HG03342 (cell line): ENCODE data around the gene KANK3.
"Not testable (repeated sequence)": the region's sequence is repeated elsewhere in the genome, so short reads cannot be mapped to it uniquely, and the experiment has no call there.

Source experiments
- ATAC-seq: cut with Tn5 transposase; IDR thresholded peaks from one replicate; pipeline ENCODE4 v1.9.1; 2021; ENCODE audit warnings: mild to moderate bottlenecking, moderate library complexity; ENCODE audit not compliant: unreplicated experiment

The KANK3 gene

GRCh38 chr19:8320564-8321066 lies 22.4 kb downstream of the KANK3 start:
- peak; percentile 20 for ATAC-seq

DNA sequence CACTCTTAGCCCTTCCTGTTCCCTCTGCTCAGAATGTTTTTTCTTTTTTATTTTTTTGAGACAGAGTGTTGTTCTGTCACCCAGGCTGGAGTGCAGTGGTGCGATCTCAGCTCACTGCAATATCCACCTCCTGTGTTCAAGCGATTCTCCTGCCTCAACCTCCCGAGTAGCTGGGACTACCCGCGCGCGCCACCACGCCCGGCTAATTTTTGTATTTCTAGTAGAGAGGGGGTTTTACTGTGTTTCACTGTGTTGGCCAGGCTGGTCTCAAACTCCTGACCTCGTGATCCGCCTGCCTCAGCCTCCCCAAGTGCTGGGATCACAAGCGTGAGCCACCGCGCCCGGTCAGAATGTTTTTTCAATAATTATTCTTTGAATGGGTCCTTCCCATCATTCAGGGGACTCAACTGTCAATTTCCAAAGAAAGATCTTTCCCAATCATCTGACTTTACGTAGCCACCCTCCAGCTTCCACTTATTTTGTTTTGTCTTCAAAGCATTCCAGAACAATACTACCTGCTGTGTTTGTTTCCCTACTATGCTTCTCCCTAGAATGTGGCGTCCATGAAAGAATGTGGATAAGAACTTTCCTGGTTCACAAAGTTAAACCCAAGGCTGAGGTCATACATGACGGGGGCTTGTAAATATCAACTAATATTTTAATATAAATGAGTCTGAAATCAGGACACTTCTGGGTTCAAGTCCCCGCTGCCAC lies 23.1 kb downstream of the KANK3 start:
- ATAC-seq, result no peak

DNA sequence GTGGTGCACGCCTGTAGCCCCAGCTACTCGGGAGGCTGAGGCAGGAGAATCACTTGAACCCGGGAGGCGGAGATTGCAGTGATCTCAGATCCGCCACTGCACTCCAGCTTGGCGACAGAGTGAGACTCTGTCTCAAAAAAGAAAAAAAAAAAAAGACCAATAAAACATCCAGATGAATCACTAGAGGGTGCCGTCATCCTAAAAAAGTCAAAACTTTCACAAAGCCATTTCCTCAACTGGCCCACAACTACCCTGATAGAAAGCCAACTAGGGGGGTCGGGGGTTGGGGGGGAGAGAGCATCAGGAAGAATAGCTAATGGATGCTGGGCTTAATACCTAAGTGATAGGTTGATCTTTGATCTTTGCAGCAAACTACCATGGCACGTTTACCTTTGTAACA lies 24.2 kb downstream of the KANK3 start:
- not testable (repeated sequence) for ATAC-seq

- ATAC-seq, result no peak
Measured at GRCh38 chr19:8316351-8317125, 26.5 kb downstream of the KANK3 start.

- ATAC-seq, result not testable (repeated sequence)
Measured at GRCh38 chr19:8314981-8315640, 28.0 kb downstream of the KANK3 start.

- ATAC-seq, result no peak
Measured at GRCh38 chr19:8311461-8312260, 31.4 kb downstream of the KANK3 start.

DNA sequence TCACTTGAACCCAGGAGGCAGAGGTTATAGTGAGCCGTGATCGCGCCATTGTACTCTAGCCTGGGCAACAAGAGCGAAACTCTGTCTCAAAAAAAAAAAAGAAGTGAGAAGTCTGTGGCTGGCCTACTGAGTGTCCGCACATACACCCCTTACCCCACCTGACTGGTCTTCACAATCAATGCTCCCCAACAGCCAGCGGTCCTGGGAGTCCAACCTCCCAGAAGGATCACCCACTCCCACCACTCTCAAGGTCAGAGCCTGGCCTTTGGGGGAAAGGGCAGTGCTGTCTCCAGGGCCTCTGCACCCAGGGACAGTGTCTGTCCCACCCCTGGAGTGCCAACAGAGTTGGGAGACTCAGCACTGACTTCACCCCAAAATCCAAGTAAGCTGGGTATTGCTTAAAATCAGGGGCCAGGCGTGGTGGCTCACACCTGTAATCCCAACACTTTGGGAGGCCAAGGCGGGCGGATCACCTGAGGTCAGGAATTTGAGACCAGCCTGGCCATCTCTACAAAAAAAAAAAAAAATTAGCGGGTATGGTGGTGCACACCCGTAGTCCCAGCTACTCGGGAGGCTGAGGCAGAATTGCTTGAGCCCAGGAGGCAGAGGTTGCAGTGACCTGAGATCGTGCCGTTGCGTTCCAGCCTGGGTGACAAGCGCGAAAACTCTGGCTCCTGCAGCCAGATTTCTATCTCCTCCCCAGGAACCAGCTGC lies 32.6 kb downstream of the KANK3 start:
- ATAC-seq, result no peak

DNA sequence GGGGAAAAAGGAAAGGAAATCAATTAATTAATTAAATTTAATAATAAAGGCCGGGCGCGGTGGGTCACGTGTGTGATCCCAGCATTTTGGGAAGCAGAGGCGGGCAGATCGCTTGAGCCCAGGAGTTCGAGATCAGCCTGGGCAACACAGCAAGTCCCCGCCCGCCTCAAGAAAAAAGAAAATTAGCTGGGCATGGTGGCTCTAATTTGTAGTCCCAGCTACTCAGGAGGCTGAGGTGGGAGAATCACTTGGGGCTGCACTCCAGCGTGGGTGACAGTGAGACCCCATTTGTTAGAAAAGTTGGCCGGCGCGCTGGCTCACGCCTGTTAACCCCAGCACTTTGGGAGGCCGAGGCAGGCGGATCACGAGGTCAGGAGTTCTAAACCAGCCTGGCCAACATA lies 34.2 kb downstream of the KANK3 start:
- no peak for ATAC-seq

DNA sequence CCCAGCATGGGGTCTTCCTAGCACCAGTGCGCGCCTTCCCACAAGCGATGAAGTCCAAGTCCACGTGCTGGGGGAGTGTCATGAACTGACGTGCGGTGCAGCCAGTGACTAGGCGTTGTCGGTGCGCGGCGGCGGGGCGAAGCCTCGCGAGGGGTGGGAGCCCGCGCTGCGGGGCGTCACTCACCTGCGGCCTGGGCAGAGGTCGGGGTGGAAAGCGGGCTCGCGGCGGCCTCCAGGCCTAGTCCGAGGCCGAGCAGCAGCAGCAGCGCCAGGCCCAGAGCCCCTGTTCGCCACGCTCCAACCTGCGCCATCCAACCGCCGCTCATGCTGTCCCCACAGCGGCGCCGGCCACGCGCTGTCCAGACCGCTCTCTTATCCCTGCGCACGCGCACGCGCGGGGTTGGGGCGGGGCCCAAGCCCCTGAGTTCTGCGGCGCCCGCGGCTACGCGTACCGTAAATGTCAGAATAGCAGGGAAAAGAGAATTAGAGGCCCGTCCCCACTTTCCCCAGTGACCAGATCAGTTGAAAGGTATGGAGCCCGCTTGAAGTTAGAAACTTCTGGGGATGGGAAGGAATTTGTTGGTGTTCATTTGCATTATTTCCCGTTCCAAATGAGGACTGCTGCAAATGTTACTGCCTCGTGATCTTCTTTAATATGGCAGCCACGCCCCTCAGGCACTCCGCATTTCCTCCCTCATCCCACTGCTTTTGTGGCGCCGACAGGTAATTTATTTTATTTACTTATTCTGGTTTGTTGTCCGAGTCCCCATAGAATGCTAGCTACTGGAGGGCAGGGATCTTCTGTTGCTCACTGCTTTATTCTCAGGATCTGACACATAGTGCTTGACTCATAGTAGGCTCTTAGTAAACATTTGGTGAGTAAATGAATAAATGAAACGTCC lies 34.8 kb downstream of the KANK3 start, which contains the start of gene CD320:
CD320 (minus strand) TSS at position 394 of the 902 bp plus-strand sequence; CDS start at position 326, 68 bp downstream.
- ATAC-seq, result peak; percentile 68

- no peak for ATAC-seq
Measured at GRCh38 chr19:8307400-8307964, 35.6 kb downstream of the KANK3 start.

GRCh38 chr19:8306235-8307054 lies 36.6 kb downstream of the KANK3 start:
- no peak for ATAC-seq

- no peak for ATAC-seq
Measured at GRCh38 chr19:8305798-8306197, 37.3 kb downstream of the KANK3 start.

- no peak for ATAC-seq
Measured at GRCh38 chr19:8304841-8305621, 38.0 kb downstream of the KANK3 start.

- ATAC-seq, result no peak
Measured at GRCh38 chr19:8302734-8303133, 40.3 kb downstream of the KANK3 start.

GRCh38 chr19:8302357-8302691 lies 40.7 kb downstream of the KANK3 start:
- no peak for ATAC-seq

DNA sequence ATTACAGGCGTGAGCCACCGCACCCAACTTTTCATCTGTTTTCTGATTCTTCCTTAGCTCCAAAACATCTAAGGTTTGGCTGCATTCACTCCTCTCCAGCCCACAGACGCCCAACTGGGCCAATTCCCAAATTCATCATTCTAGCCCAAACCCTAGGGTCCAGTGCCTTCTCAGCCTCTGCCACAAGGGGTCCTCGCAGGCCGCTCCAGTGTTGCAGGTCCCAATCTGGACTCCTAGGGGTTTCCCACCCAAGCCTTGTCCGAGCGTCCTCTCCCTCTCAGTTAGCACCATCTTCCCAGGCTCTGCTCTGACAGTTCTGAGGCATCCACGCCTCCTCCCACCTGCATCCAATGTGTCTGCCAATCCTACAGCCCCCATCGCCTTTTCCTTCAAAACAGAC lies 51.7 kb downstream of the KANK3 start:
- ATAC-seq, result not testable (repeated sequence)

DNA sequence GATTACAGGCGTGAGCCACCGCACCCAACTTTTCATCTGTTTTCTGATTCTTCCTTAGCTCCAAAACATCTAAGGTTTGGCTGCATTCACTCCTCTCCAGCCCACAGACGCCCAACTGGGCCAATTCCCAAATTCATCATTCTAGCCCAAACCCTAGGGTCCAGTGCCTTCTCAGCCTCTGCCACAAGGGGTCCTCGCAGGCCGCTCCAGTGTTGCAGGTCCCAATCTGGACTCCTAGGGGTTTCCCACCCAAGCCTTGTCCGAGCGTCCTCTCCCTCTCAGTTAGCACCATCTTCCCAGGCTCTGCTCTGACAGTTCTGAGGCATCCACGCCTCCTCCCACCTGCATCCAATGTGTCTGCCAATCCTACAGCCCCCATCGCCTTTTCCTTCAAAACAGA lies 66.6 kb downstream of the KANK3 start:
- ATAC-seq, result not testable (repeated sequence)
